ENCODE measurements around the gene TEF.
A peak's percentile ranks its signal among the peaks of the same experiment; 100 is the strongest.
"Not testable (repeated sequence)": the region's sequence is repeated elsewhere in the genome, so short reads cannot be mapped to it uniquely, and the experiment has no call there.

Gene TEF

GRCh38 chr22:41435560-41435959 lies 53.8 kb downstream of the TEF start:
- ChIA-PET POLR2A (ENCODE audit: low non-redundant PET) (no interaction called here), CTCF (no interaction called here)
- peak overlapping the region; percentile 34 for H3K27ac ChIP-seq
- no peak for DNase-seq (ENCODE audit: low spot score)
- TF ChIP-seq, protein P1, sequence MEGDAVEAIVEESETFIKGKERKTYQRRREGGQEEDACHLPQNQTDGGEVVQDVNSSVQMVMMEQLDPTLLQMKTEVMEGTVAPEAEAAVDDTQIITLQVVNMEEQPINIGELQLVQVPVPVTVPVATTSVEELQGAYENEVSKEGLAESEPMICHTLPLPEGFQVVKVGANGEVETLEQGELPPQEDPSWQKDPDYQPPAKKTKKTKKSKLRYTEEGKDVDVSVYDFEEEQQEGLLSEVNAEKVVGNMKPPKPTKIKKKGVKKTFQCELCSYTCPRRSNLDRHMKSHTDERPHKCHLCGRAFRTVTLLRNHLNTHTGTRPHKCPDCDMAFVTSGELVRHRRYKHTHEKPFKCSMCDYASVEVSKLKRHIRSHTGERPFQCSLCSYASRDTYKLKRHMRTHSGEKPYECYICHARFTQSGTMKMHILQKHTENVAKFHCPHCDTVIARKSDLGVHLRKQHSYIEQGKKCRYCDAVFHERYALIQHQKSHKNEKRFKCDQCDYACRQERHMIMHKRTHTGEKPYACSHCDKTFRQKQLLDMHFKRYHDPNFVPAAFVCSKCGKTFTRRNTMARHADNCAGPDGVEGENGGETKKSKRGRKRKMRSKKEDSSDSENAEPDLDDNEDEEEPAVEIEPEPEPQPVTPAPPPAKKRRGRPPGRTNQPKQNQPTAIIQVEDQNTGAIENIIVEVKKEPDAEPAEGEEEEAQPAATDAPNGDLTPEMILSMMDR (conservative IDR thresholded peaks at IDR 0.05; ENCODE audit: low read depth): no peak

DNA sequence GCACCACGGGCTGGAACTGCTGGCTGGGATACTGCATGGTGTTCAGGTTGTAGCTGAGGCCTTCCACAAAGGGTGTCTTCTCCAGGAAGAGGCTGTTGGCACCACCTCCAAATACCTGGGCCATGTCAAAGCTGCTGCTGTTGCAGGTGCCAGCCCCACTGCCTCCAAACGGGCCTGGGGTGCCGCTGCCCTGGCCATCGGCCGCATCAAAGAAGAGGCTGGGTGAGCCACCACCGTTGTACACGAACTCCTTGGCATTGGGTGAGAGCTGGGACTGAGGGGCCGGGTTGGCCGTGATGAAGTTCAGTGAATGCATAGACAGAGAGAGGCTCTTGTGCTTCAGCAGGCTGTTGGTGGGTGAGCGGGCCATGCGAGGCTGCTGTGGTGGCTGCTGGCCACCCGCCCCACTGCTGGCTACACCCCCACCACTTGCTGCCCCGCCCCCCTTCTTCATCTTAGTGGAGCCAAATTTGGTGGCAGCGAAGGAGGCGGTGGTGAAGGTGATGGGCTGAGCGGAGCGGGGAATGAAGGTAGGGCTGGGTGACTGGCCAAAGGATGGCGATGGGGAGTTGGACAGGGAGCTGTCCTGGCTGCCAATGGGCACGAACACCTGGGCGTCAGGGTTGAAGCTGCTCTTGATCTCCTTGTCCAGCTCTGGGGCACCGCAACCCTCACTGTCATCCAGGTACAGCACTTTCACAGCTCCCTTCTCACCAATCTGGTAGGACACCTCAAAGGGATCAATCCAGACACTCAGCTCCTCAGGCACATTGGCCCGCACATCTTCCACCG lies 54.8 kb downstream of the TEF start:
- no peak for DNase-seq (ENCODE audit: low spot score)
- H3K27ac ChIP-seq: peak overlapping the region; percentile 34
- TF ChIP-seq, protein P1 (conservative IDR thresholded peaks at IDR 0.05; ENCODE audit: low read depth): no peak
- CTCF ChIA-PET: no interaction called here
- POLR2A ChIA-PET (ENCODE audit: low non-redundant PET): no interaction called here

DNA sequence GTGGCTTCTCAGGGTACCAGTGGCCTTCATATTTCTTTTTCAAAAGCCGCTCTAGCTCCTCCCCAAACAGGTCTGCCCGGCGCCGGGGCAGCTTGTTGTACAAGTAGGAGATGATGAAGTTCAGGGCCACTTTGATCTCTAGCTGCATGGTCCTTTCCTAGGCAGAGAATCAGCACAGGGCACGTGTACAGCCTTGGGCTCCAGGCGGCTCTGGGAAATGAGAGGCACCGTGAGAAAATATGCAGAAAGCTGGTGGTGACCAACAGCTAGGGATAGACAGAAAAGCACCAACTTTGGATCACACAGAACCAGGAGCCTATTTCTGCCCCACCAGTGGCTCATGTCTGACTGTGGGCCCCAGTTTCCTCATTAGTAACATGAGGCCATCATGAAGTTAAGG lies 55.5 kb downstream of the TEF start:
- CTCF ChIA-PET: no interaction called here
- TF ChIP-seq, protein P1 (conservative IDR thresholded peaks at IDR 0.05; ENCODE audit: low read depth): no peak
- DNase-seq (ENCODE audit: low spot score): no peak
- H3K27ac ChIP-seq: peak overlapping the region; percentile 34
- POLR2A ChIA-PET (ENCODE audit: low non-redundant PET): interaction anchor here (0.9 kb wide), 1 partner anchor 9 kb away, joined by 9 read pairs; the partner anchor contains the start of gene TOB2

GRCh38 chr22:41440511-41440910 lies 58.8 kb downstream of the TEF start:
- CTCF ChIA-PET; POLR2A ChIA-PET (ENCODE audit: low non-redundant PET); DNase-seq (ENCODE audit: low spot score); H3K27ac ChIP-seq: not testable (repeated sequence)

- ChIA-PET POLR2A (ENCODE audit: low non-redundant PET) (no interaction called here), CTCF (no interaction called here)
- no peak for DNase-seq (ENCODE audit: low spot score)
- no peak overlapping the region for H3K27ac ChIP-seq
- TF ChIP-seq, protein P1 (conservative IDR thresholded peaks at IDR 0.05; ENCODE audit: low read depth): no peak
These were observed 60.6 kb downstream of the TEF start for GRCh38 chr22:41442240-41442792.

- DNase-seq (ENCODE audit: low spot score): peak; percentile 78
- POLR2A ChIA-PET (ENCODE audit: low non-redundant PET): interaction anchor here (0.7 kb wide), 1 partner anchor 24 kb away, joined by 3 read pairs; the partner anchor contains the start of gene PHF5A
- peak overlapping the region; percentile 96 for H3K27ac ChIP-seq
- CTCF ChIA-PET: no interaction called here
- TF ChIP-seq, protein P1 (conservative IDR thresholded peaks at IDR 0.05; ENCODE audit: low read depth): no peak
These were observed 62.8 kb downstream of the TEF start for GRCh38 chr22:41444360-41445128.
